GM19463 (cell line): ENCODE data around the gene EEF1A1.
A peak's percentile ranks its signal among the peaks of the same experiment; 100 is the strongest.
"Not testable (repeated sequence)": the region's sequence is repeated elsewhere in the genome, so short reads cannot be mapped to it uniquely, and the experiment has no call there.

ENCODE experiments used
- ATAC-seq: cut with Tn5 transposase; IDR thresholded peaks from one replicate; pipeline ENCODE4 v1.9.1; 2021; ENCODE audit warnings: mild to moderate bottlenecking, moderate library complexity; ENCODE audit not compliant: unreplicated experiment

EEF1A1 gene

DNA sequence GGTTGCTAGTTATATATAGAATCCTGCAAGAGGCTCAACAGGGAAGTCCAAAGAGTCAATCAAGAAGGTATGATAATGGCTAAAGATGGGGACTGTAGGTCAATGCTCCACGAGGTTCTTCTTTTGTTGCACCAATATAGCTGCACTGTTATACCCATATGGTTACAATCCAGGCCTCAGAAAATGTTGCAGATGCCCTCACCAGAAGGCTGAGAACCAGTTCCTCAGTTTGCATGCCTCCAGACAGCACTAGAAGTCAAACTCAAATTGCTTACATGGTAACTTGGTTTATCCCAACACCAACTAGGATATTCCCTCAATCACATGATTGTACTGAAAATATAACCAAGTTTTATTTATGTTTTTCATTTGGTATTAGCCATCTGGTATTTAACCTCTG lies 12.1 kb downstream of the EEF1A1 start:
- ATAC-seq: no peak

DNA sequence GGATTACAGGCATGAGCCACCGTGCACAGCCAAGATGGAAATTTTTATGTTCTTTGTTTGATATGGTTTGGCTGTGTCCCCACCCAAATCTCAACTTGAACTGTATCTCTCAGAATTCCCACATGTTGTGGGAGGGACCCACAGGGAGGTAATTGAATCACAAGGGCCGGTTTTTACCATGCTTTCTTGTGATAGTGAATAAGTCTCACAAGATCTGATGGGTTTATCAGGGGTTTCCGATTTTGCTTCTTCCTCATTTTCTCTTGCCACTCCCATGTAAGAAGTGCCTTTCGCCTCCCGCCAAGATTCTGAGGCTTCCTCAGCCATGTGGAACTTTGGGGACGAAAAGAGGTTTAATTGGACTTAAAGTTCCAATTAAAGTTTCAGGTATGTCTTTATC lies 14.6 kb downstream of the EEF1A1 start:
- no peak for ATAC-seq

DNA sequence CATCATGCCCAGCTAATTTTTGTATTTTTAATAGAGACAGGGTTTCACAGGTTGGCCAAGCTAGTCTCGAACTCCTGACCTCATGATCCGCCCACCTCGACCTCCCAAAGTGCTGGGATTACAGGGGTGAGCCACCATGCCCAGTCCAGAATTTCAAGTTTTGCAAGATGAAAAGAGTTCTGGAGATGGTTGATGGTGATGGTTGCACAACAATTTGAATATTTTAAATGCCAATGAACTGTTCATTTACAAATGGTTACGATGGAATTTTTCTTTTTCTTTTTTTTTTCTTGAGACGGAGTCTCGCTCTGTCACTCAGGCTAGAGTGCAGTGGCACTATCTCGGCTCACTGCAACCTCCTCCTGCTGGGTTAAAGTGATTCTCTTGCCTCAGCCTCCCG lies 15.1 kb downstream of the EEF1A1 start:
- ATAC-seq: not testable (repeated sequence)

DNA sequence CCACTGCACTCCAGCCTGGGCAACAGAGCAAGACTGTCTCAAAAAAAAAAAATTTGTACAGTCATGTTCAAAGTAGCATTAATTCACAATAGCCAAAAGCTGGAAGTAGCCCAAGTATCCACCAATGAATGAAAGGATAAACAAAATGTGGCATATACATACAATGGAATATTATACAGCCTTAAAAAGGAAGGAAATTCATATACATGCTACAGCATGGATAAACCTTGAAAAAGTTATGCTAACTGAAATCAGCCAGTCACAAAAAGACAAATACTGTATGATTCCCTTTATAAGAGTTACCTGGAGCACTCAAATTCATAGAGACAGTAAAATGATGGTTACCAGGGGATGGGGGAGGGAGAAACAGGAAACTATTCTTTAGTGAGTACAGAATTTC lies 15.7 kb downstream of the EEF1A1 start:
- ATAC-seq: no peak

DNA sequence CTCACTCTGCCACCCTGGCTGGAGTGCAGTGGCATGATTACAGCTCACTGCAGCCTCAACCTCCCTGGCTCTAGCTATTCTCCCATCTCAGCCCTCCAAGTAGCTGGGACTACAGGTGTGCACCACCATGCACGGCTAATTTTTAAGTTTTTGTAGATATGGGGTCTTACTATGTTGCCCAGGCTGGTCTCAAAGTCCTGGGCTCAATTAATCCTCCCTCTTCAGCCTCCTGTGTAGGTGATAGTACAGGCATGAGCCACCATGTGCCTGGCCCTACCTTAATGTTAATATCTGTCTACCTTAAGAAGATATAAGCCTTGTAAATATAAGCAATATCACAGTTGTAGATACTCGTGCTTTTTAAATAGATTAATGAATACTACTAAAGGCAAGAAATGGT lies 16.7 kb downstream of the EEF1A1 start:
- no peak for ATAC-seq

DNA sequence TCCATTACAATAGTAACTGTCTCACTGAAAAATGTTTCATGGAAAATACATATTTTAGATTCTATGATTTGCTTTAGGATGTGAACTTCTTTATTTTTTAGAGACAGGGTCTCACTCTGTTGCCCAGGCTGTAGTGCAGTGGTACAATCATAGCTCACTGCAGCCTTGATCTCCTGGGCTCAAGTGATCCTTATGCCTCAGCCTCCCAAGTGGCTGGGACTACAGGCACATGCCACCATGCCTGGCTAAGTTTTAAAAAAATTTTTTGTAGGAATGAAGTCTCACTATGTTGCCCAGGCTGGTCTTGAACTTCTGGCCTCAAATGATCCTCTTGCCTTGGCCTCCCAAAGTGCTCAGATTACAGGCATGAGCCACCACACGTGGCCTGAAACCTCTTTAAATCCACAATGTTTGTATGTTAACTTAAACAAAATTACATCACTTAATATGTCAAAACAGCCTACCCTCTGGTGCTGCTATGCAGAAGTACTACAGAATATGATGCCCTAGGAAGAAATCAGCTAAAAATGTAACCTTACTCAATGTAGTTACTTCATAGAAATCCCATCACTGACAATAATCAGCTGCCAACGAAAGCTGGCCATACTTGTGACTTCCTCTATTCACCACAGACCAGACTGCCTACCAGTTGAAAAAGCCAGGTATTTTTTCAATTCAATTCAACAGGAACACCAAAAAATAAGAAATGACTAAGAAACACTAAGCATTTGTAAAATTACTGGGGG lies 17.6 kb downstream of the EEF1A1 start:
- ATAC-seq: no peak

DNA sequence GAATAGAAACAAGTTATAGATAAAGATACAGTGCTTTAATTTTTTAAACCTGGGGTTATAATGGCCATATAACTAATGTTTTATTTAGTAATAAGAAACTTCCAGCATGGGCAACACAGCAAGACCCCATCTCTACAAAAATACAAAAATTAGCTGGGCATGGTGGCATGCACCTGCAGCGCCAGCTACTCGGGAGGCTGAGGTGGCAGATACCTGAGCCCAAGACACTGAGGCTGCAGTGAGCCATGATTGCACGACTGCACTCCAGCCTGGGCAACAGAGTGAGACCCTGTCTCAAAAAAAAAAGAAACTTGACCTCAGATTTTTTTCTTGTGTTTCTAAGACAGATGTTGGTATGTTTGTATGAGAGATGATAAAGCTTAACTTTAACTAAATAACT lies 22.9 kb downstream of the EEF1A1 start:
- ATAC-seq: no peak

DNA sequence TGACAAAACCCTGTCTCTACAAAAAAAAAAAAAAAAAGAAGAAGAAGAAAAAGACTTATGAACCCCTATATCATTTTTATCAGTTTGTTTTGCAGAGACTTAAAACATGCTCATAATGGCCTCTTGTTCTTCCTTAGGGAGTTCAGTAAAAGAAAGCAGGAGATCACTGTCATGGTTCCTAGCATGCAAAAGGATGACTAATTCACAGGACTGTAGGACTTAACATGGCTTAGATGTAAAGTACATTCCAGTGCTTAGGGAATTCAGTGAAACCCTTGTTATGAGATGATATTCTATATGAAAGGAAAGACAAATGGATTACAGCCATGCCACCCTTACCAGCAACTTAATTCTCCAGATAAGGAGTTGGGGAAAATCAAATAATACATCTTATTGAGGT lies 29.5 kb downstream of the EEF1A1 start:
- ATAC-seq: no peak

DNA sequence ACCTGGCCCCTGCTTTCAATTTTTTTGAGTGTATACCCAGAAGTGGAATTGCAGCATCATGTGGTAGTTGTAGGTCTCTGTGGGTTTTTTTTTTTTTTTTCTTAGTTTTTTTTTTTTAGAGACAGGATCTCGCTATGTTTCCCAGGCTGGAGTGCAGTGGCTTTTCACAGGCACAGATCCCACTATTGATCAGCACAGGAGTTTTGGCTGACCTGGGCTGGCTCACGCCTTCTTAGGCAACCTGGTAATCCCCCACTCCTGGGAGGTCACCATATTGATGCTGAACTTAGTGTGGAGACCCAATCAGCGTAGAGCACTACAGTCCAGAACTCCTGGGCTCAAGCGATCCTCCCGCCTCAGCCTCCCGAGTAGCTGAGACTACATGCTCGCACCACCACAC lies 33.4 kb downstream of the EEF1A1 start:
- ATAC-seq: no peak

DNA sequence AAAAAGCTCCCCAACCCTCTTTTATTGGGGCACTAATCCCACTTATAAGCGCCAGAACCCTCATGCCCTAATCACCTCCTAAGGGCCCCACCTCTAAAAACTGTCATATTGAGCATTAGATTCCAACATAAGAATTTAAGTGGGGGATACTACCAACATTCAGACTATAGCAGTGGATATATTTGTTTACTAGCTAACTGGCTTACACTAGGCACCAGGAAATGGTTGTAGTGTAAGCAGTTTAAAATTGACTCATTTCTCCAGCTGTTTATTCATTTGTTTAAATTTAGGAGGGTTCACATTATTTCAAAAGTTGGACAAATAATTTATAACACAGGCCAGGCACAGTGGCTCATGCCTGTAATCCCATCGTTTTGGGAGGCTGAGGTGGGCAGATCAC lies 36.4 kb downstream of the EEF1A1 start:
- ATAC-seq: no peak

DNA sequence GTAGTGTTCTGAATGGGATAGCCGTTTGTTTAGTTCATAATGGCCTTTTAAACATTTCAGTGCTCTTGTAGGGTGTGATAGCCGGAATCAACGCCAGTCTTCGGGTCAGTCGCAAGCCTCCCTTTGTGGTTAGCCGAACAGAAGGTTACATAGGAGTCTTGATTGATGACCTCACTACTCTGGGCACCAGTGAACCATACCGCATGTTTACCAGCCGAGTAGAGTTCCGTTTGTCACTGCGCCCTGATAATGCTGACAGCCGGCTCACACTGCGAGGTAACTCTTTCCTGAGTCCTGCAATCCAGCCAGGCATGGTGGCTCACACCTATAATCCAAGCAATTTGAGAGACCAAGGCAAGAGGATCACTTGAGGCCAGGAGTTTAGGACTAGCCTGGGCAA lies 38.9 kb downstream of the EEF1A1 start:
- no peak for ATAC-seq

DNA sequence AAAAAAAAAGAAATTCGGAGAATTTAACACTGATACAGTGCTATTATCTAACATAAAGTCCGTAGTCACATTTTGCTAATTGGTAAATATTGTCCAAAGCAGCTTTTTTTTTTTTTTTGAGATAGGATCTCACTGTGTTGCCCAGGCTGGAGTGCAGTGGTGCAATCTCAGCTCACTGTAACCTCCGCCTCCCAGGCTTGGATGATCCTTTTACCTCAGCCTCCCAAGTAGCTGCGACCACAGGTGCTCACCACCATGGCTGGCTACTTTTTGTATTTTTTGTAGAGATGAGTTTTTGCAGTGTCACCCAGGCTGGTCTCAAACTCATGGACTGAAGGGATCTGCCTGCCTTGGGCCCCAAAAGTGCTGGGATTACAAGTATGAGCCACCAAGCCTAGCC lies 43.4 kb downstream of the EEF1A1 start:
- no peak for ATAC-seq

DNA sequence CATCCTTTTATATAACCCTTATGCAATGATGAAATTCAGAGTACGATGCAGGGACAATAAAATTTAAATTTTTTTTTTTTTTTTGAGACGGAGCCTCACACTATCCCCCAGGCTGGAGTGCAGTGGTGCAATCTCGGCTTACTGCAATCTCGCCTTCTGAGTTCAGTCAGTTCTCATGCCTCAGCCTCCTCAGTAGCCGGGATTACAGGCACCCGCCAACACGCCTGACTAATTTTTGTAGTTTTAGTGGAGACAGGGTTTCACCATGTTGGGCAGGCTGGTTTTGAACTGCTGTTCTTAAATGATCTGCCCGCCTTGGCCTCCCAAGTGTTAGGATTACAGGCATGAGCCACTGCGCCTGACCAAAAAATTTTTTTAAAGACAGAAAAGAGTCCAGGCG lies 44.1 kb downstream of the EEF1A1 start:
- no peak for ATAC-seq

DNA sequence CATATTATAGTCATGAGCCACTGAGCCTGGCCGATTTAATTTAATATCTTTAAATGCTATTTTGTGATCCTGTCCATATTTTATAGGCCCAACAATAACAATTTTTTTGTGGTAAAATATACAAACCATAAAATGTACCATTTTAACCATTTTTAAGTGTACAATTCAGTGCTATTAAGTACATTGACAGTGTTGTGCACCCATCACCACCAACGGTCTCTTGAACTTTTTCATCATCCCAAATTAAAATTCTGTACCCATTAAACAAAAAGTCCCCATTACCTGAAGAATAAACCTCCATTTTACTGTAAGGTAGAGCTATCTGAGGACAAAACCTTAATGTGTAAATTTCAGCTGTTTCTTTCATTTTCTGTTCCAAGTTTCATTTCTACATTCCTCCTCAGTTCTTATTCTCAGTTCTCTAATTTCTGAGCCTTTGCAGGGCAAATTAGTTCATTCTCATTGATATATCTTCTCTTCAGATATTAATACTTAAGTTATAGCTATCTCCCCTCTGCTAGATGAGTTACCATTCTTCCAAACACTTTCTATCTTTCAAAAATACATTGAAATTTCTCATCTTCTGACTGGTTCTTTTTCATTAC lies 49.0 kb downstream of the EEF1A1 start:
- ATAC-seq: peak; percentile 90
